Hippocampal formation (tissue), 2 donors: ENCODE measurements around the gene ERN2.
"Not testable (repeated sequence)": the region's sequence is repeated elsewhere in the genome, so short reads cannot be mapped to it uniquely, and the experiment has no call there.

Experiments used
- DNase-seq, 2 donors: peaks; one replicate each; lab custom pipeline; 2025; lab: John Stamatoyannopoulos, UW

ERN2 gene

GRCh38 chr16:23722613-23723240, 9.7 kb upstream of the ERN2 start:
- not testable (repeated sequence) for DNase-seq

- DNase-seq, result no peak
These were observed 3.5 kb upstream of the ERN2 start for GRCh38 chr16:23716484-23716883.

GRCh38 chr16:23711785-23712184, 1.2 kb downstream of the ERN2 start:
- DNase-seq, result no peak

GRCh38 chr16:23710504-23710903, 2.5 kb downstream of the ERN2 start:
- no peak for DNase-seq

- no peak for DNase-seq
These were observed 3.0 kb downstream of the ERN2 start for GRCh38 chr16:23710008-23710407.

- no peak for DNase-seq
These were observed 3.5 kb downstream of the ERN2 start for GRCh38 chr16:23709536-23709935.

GRCh38 chr16:23706439-23706838, 6.6 kb downstream of the ERN2 start:
- no peak for DNase-seq

- no peak for DNase-seq
These were observed 7.5 kb downstream of the ERN2 start for GRCh38 chr16:23705517-23705902.

GRCh38 chr16:23704772-23705516, 8.1 kb downstream of the ERN2 start:
- no peak for DNase-seq

GRCh38 chr16:23702951-23703350, 10.1 kb downstream of the ERN2 start:
- no peak for DNase-seq

GRCh38 chr16:23701045-23701444, 12.0 kb downstream of the ERN2 start:
- DNase-seq, result no peak

- DNase-seq, result no peak
These were observed 12.5 kb downstream of the ERN2 start for GRCh38 chr16:23700509-23700908.

GRCh38 chr16:23700093-23700492, 12.9 kb downstream of the ERN2 start:
- DNase-seq, result no peak

- no peak for DNase-seq
These were observed 13.9 kb downstream of the ERN2 start for GRCh38 chr16:23699100-23699499.

GRCh38 chr16:23695756-23696155, 17.3 kb downstream of the ERN2 start:
- DNase-seq, result no peak

GRCh38 chr16:23694644-23695373, 18.2 kb downstream of the ERN2 start:
- DNase-seq, result no peak

- DNase-seq, result no peak
These were observed 18.8 kb downstream of the ERN2 start for GRCh38 chr16:23694265-23694643.

- DNase-seq, result no peak
These were observed 20.7 kb downstream of the ERN2 start for GRCh38 chr16:23692190-23692837.

- no peak for DNase-seq
These were observed 21.4 kb downstream of the ERN2 start for GRCh38 chr16:23691483-23692189.

- no peak for DNase-seq
These were observed 22.1 kb downstream of the ERN2 start for GRCh38 chr16:23690771-23691482.
